LNCAP (cell line): ENCODE data around the gene RBMS2.

Experiments used
- CTCF ChIP-seq: fragments of 450-650 bp; IDR thresholded peaks from 2 replicates; pipeline ENCODE4 v1.5.1; 2017; ENCODE audit warnings: mild to moderate bottlenecking

The RBMS2 gene

GRCh38 chr12:56641219-56641618, 119.6 kb downstream of the RBMS2 start:
- no peak for TF ChIP-seq CTCF

- TF ChIP-seq CTCF: no peak
These were observed 123.0 kb downstream of the RBMS2 start for GRCh38 chr12:56644654-56645053.

- TF ChIP-seq CTCF: no peak
These were observed 123.6 kb downstream of the RBMS2 start for GRCh38 chr12:56645201-56645716.
